Left ventricle myocardium inferior (tissue), 1 donor: Measurements from ENCODE around the gene RAB11FIP4. TPM values are rescaled to one million over a fixed set of nuclear protein-coding genes. Genes with fewer than 3 reads are reported as not detected.

Experiments used
- DNase-seq: peaks from one replicate; pipeline ENCODE4 v3.0.0-alpha.2; 2020
- H3K27ac ChIP-seq: fragments of 200-600 bp; replicated peaks from 2 replicates; pipeline ENCODE4 v1.8.0; 2021
- H3K27me3 ChIP-seq: fragments of 200-600 bp; 2 replicates; pipeline ENCODE4 v1.8.0; 2021; ENCODE audit warnings: low read depth
- H3K36me3 ChIP-seq: fragments of 200-600 bp; 2 replicates; pipeline ENCODE4 v1.8.0; 2021
- H3K4me1 ChIP-seq: fragments of 200-600 bp; 2 replicates; pipeline ENCODE4 v1.8.0; 2021
- H3K4me3 ChIP-seq: fragments of 200-600 bp; 2 replicates; pipeline ENCODE4 v1.8.0; 2021; ENCODE audit warnings: mild to moderate bottlenecking, moderate library complexity
- H3K9me3 ChIP-seq: fragments of 200-600 bp; replicated peaks from 2 replicates; pipeline ENCODE4 v1.8.0; 2021
- intact Hi-C: fragments of 100-400 bp; cut with micrococcal nuclease; formaldehyde crosslinking; loops from one replicate; pipeline ENCODE4 v1.11.0; 2022
- microRNA-seq: library from miRNA; unstranded; fragments of <30 nt; microRNA quantifications from one replicate; pipeline ENCODE4 v1.2.0, GENCODE V29; 2020
- total RNA-seq: library from RNA; stranded (reverse); fragmentation: NEBNext Ultra II Directional; extraction: Animal tissue kit (Norgen Biotek cat#: 25700); gene quantifications from one replicate; pipeline ENCODE4 v1.2.1, GENCODE V29; 2021
- TF ChIP-seq, protein P1 (sequence below): fragments of 200-600 bp; IDR thresholded peaks from 2 replicates; pipeline ENCODE4 v1.8.0; 2021; ENCODE audit warnings: antibody characterized with exemption, mild to moderate bottlenecking, borderline replicate concordance
- donor health status: DM: no; HTN: yes; CAD: no; lungs with severe emphysema.

The RAB11FIP4 gene
- total RNA-seq, 1 donor from 2014 or later: 8.3 TPM

GRCh38 chr17:31587462-31587861 lies 196.0 kb downstream of the RAB11FIP4 start:
- Histone ChIP-seq H3K27ac (peak overlapping the region; percentile 12), H3K27me3 (no peaks in the 10 kb centered on the region), H3K4me3 (no peak overlapping the region), H3K4me1 (peaks cover 13% of the 10 kb centered on the region), H3K36me3 (peaks cover 7% of the 10 kb centered on the region), H3K9me3 (no peaks in the 10 kb centered on the region)
- no peak for DNase-seq
- TF ChIP-seq, protein P1, sequence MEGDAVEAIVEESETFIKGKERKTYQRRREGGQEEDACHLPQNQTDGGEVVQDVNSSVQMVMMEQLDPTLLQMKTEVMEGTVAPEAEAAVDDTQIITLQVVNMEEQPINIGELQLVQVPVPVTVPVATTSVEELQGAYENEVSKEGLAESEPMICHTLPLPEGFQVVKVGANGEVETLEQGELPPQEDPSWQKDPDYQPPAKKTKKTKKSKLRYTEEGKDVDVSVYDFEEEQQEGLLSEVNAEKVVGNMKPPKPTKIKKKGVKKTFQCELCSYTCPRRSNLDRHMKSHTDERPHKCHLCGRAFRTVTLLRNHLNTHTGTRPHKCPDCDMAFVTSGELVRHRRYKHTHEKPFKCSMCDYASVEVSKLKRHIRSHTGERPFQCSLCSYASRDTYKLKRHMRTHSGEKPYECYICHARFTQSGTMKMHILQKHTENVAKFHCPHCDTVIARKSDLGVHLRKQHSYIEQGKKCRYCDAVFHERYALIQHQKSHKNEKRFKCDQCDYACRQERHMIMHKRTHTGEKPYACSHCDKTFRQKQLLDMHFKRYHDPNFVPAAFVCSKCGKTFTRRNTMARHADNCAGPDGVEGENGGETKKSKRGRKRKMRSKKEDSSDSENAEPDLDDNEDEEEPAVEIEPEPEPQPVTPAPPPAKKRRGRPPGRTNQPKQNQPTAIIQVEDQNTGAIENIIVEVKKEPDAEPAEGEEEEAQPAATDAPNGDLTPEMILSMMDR: no peak
- intact Hi-C loops: no loop called here

Small RNAs within 50 kb of the gene (microRNA-seq; reads per million reads assigned to microRNA genes)
- 209 reads per million, percentile 64 among the genes with 10 or more reads in this experiment for gene MIR193A
- gene MIR365B: not detected
- not detected for gene MIR4725

Other genes starting within 250 kb of the RAB11FIP4 start
- gene OMG, start 94.4 kb upstream of the RAB11FIP4 start, total RNA-seq: 0.25 TPM
- 2.7 TPM for gene EVI2B, start 77.6 kb upstream of the RAB11FIP4 start, total RNA-seq
- 2.9 TPM for gene EVI2A, start 70.1 kb upstream of the RAB11FIP4 start, total RNA-seq